ENCODE data around the gene INSIG1. TPM values are rescaled to one million over a fixed set of nuclear protein-coding genes. Genes with fewer than 3 reads are reported as not detected.

INSIG1 gene
- total and polyA plus RNA-seq, 12 donors = 5.9 to 16.3 (median 12.1) TPM

- ATAC-seq = no peak
- no peak overlapping the region for H3K4me3 ChIP-seq
- H3K27ac ChIP-seq = no peak overlapping the region
- peaks cover 0 to 11% (median 8%) of the 10 kb centered on the region in 9 donors for H3K4me1 ChIP-seq
- TF ChIP-seq, protein P1, sequence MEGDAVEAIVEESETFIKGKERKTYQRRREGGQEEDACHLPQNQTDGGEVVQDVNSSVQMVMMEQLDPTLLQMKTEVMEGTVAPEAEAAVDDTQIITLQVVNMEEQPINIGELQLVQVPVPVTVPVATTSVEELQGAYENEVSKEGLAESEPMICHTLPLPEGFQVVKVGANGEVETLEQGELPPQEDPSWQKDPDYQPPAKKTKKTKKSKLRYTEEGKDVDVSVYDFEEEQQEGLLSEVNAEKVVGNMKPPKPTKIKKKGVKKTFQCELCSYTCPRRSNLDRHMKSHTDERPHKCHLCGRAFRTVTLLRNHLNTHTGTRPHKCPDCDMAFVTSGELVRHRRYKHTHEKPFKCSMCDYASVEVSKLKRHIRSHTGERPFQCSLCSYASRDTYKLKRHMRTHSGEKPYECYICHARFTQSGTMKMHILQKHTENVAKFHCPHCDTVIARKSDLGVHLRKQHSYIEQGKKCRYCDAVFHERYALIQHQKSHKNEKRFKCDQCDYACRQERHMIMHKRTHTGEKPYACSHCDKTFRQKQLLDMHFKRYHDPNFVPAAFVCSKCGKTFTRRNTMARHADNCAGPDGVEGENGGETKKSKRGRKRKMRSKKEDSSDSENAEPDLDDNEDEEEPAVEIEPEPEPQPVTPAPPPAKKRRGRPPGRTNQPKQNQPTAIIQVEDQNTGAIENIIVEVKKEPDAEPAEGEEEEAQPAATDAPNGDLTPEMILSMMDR (IDR thresholded peaks at IDR 0.05) = no peak
- peaks cover 0 to 57% (median 36%) of the 10 kb centered on the region in 7 donors for H3K27me3 ChIP-seq
- no peaks in the 10 kb centered on the region for H3K9me3 ChIP-seq
- DNase-seq = no peak
- WGBS, 2 donors = 78 to 80% methylated on average over 2 of the region's 2 CpGs
- intact Hi-C loops (cut with DNase I) = loop anchor here in 3 of 10 donors (5.0 to 10.0 kb wide), 3 partner anchors 422 to 437 kb away; no protein-coding TSS in a partner anchor
- no peaks in the 10 kb centered on the region for H3K36me3 ChIP-seq
Measured at GRCh38 chr7:155348806-155349205, 51.1 kb downstream of the INSIG1 start.

DNA sequence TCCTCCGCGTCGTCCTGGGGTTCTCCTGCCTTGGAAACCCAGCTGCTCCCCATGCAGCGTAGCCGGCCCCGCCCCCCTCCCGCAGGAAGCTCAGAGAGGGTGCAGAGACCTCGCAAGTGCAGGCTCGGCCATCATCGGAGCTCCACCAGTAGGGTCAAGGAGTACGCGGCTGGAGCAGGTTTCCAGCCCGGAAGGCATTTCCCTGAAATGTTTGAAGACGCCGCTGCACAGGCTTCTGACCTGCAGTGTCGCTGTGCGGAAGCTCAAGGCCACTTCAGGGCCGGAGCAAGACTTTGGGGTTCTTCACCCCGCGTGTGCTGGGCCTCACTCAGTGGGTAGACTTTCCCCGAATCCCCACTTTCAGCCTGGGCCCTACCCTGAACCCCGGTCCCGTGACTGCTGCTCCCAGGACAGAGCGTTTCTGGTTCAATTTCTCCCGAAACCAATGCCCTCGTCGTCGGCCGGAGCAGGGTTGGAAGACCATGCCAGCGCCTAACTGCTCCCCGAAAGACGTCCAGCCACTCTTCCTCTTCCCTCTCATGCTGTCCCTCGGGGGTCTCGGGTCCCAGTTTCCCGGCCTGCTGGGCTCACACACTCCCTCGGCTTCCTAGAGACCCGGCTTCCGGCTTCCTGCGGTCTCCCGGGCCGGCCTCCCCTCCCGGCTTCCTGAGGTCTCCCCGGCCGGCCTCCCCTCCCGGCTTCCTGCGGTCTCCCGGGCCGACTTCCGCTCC is 52.1 kb downstream of the INSIG1 start:
- peaks cover 0 to 51% (median 32%) of the 10 kb centered on the region in 7 donors for H3K27me3 ChIP-seq
- no peak overlapping the region for H3K4me3 ChIP-seq
- ATAC-seq (no peak), DNase-seq (no peak)
- no peaks in the 10 kb centered on the region for H3K36me3 ChIP-seq
- intact Hi-C loops (cut with DNase I) = loop anchor here in 3 of 10 donors (5.0 to 10.0 kb wide), 3 partner anchors 422 to 437 kb away; no protein-coding TSS in a partner anchor
- H3K27ac ChIP-seq = no peak overlapping the region
- peaks cover 0 to 6% (median 4%) of the 10 kb centered on the region in 9 donors for H3K4me1 ChIP-seq
- TF ChIP-seq, protein P1 (IDR thresholded peaks at IDR 0.05) = no peak
- WGBS, 2 donors = 51 to 60% methylated on average over 49 of the region's 49 CpGs
- no peaks in the 10 kb centered on the region for H3K9me3 ChIP-seq

DNA sequence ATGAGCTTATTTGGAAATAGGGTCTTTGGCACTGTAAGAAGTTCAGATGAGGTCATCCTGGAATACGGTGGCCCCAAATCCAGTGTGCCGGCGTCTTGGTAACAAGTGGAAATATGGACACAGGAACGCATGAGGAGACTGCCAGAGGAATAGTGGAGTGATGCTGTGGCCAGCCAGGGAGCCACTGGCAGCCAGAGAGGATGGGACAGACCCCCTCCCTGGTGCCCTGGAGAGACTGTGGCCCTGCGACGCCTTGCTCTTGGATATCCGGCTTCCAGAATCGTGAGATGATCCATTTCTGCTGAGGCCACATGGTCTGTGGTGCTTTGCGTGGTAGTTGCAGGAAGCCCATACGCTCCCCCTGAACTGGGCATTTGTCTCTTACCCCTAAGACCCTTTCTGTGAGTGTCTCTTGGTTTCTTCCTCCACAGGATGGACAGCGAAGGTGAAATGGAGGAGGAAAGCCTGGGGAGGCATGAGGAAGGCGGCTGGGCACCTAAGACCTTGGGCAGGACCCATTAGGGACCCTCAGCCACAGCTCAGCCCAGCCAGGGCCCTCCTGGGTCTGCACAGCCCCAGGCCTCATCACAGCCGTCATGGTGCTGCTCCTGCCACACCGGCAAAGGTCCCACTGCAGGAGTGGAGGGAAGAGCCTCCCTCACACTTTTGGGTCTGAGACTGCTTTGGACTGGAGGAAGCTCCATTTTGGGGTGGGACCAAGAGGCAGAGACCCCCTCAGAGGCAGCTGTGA is 53.6 kb downstream of the INSIG1 start:
- Histone ChIP-seq H3K4me3 (no peak overlapping the region), H3K9me3 (no peaks in the 10 kb centered on the region), H3K36me3 (no peaks in the 10 kb centered on the region), H3K27ac (no peak overlapping the region), H3K27me3 (peaks cover 0 to 55% (median 39%) of the 10 kb centered on the region in 7 donors), H3K4me1 (no peaks in the 10 kb centered on the region)
- ATAC-seq (no peak), DNase-seq (no peak)
- intact Hi-C loops (cut with DNase I) = no loop called here
- 83 to 86% methylated on average over 14 of the region's 14 CpGs for WGBS, 2 donors
- TF ChIP-seq, protein P1 (IDR thresholded peaks at IDR 0.05) = no peak

DNA sequence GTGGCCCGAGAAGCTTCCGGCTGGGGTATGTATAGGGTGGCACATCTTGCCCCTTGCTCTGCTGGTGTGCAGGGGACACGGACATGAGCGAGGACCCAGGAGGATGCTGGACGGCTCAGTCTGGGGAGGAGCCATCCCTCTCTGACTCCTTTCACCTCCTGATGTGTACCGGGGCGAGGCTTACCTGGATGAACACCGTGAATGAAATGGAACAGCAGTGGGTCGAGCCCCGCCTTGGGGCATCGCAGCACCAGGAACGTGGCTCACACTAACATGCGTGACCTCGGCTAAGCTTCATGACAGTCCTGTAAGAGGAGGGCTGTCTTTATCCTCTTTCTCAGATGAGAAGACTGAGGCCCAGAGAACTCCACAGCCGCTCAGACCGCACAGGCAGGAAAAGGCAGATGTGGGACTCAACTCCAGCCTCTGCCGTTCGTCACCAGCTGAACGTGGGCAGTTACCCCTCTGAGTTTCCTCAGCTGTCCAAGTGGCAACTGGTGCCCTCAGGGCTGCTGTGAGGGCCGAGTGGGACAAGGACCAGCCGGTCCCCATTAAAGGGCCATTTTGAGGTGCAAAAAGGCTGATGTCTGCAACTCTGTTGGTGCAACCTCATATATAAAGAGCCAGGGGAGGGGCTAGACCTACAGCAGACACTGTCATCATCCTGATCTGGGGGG is 54.5 kb downstream of the INSIG1 start:
- Histone ChIP-seq H3K27me3 (peaks cover 0 to 64% (median 48%) of the 10 kb centered on the region in 7 donors), H3K4me3 (no peak overlapping the region), H3K4me1 (peaks cover 0 to under 1% (median 0%) of the 10 kb centered on the region in 9 donors), H3K36me3 (no peaks in the 10 kb centered on the region), H3K9me3 (no peaks in the 10 kb centered on the region), H3K27ac (no peak overlapping the region)
- ATAC-seq = no peak
- 78 to 82% methylated on average over 21 of the region's 21 CpGs for WGBS, 2 donors
- TF ChIP-seq, protein P1 (IDR thresholded peaks at IDR 0.05) = no peak
- intact Hi-C loops (cut with DNase I) = no loop called here
- no peak for DNase-seq
